GM12878 (cell line): ENCODE measurements around the gene COL5A3. TPM values are rescaled to one million over a fixed set of nuclear protein-coding genes. Genes with fewer than 3 reads are reported as not detected.

Experiments used
- ATAC-seq: fragments of 200-7000 bp; cut with Tn5 transposase; 3 replicates; pipeline ENCODE4 v1.9.1; 2020; ENCODE audit warnings: mild to moderate bottlenecking, moderate library complexity
- BruUV-seq: library from RNA; stranded (reverse); fragments of 400-500 nt; replicated peaks from 2 replicates; lab custom pipeline; 2021; lab: Mats Ljungman, UMichigan
- CTCF ChIA-PET: fragments of 300-600 bp; sonication (Branson Sonifier 250); formaldehyde crosslinking; extraction: SDS; loops from one replicate; lab custom pipeline; 2021; ENCODE audit warnings: inconsistent platforms; lab: Yijun Ruan, JAX
- POLR2A ChIA-PET: fragments of 350-600 bp; formaldehyde crosslinking; extraction: SDS; loops from one replicate; lab custom pipeline; 2021; ENCODE audit warnings: inconsistent platforms; lab: Charles Lee
- RAD21 ChIA-PET: fragments of 300-600 bp; sonication (Branson Sonifier 250); formaldehyde crosslinking; loops from one replicate; lab custom pipeline; 2023; ENCODE audit warnings: antibody characterized with exemption; ENCODE audit not compliant: unreplicated experiment; lab: Charles Lee
- SMC1A ChIA-PET: fragments of 300-600 bp; sonication (Branson Sonifier 250); formaldehyde crosslinking; loops from one replicate; lab custom pipeline; 2023; ENCODE audit not compliant: unreplicated experiment, uncharacterized antibody; lab: Charles Lee
- DNase-seq: peaks from one replicate; pipeline ENCODE4 v3.0.0-alpha.2; 2011; ENCODE audit warnings: low read depth, low spot score
- FAIRE-seq: peaks from 3 replicates; lab custom pipeline; 2011; peaks lifted over from hg19 to GRCh38; lab: Jason Lieb, UNC
- H2AFZ ChIP-seq: 2 replicates; pipeline ENCODE4 v1.6.0; 2011; ENCODE audit warnings: low read depth, low read length, control low read depth; ENCODE audit not compliant: control insufficient read depth
- H3K27ac ChIP-seq: 2 replicates; pipeline ENCODE4 v1.5.1; 2011; ENCODE audit warnings: control low read depth; ENCODE audit not compliant: control insufficient read depth, insufficient read depth
- H3K27me3 ChIP-seq, 2 experiments: replicated peaks in 1 of 2; 2 replicates each; pipeline versions ENCODE4 v1.6.0 to v1.6.1; 2011; ENCODE audit warnings: low read length in 1 of 2; ENCODE audit not compliant: control insufficient read depth in 2 of 2, insufficient read depth in 2 of 2
- H3K36me3 ChIP-seq, 2 experiments: 2 replicates each; pipeline ENCODE4 v1.5.1; 2011; ENCODE audit warnings: low read length in 1 of 2; ENCODE audit not compliant: control insufficient read depth in 2 of 2, insufficient read depth in 2 of 2
- H3K4me1 ChIP-seq: 2 replicates; pipeline ENCODE4 v1.6.1; 2011; ENCODE audit warnings: mild to moderate bottlenecking, low read length, moderate library complexity, mixed read lengths; ENCODE audit not compliant: control insufficient read depth, insufficient read depth
- H3K4me2 ChIP-seq: 2 replicates; pipeline ENCODE4 v1.6.0; 2011; ENCODE audit warnings: control low read depth; ENCODE audit not compliant: control insufficient read depth, insufficient read depth
- H3K4me3 ChIP-seq: fragments of 200-600 bp; sonication (generic); 2 replicates; pipeline ENCODE4 v1.5.1; 2016
- H3K79me2 ChIP-seq: 2 replicates; pipeline ENCODE4 v1.6.0; 2011; ENCODE audit warnings: low read length; ENCODE audit not compliant: control insufficient read depth, insufficient read depth
- H3K9ac ChIP-seq: 2 replicates; pipeline ENCODE4 v1.8.0; 2011; ENCODE audit warnings: low read length, control low read depth, mixed read lengths; ENCODE audit not compliant: control insufficient read depth, insufficient read depth
- H3K9me3 ChIP-seq: replicated peaks from 3 replicates; pipeline ENCODE4 v1.5.1; 2011; ENCODE audit warnings: mild to moderate bottlenecking, low read length; ENCODE audit not compliant: control insufficient read depth, insufficient read depth
- H4K20me1 ChIP-seq: 2 replicates; pipeline ENCODE4 v1.6.0; 2011; ENCODE audit not compliant: control insufficient read depth, insufficient read depth
- BACH1 ChIP-seq: fragments of 450-650 bp; IDR thresholded peaks from 2 replicates; pipeline ENCODE4 v1.6.1; 2017; ENCODE audit warnings: mild to moderate bottlenecking, borderline replicate concordance
- ESRRA ChIP-seq: IDR thresholded peaks from 2 replicates; pipeline ENCODE4 v1.6.1; 2012; ENCODE audit warnings: mild to moderate bottlenecking, low read length, improper control_type of control experiment
- POLR2A ChIP-seq: IDR thresholded peaks from 2 replicates; pipeline ENCODE4 v1.6.1; 2011; ENCODE audit warnings: low read depth, mild to moderate bottlenecking, low read length
- RBBP5 ChIP-seq: fragments of 200-600 bp; sonication (generic); conservative IDR thresholded peaks from 2 replicates; pipeline ENCODE4 v1.6.1; 2016
- RCOR1 ChIP-seq: conservative IDR thresholded peaks from 2 replicates; pipeline ENCODE4 v1.6.1; 2012; ENCODE audit warnings: low read depth, low read length, improper control_type of control experiment
- WGBS: methylation state at CpG from one replicate; pipeline ENCODE4 v1.1.6; 2016; ENCODE audit warnings: low lambda C conversion rate; ENCODE audit not compliant: insufficient replicate concordance, insufficient coverage; ENCODE audit errors: missing lambda C conversion rate; 5-methylcytosine and 5-hydroxymethylcytosine counted together
- in situ Hi-C: fragments of 300-500 bp; cut with MboI; formaldehyde crosslinking; loops from 9 replicates; pipeline ENCODE4 v1.14.3; 2018; ENCODE audit warnings: mixed read lengths
- intact Hi-C: fragments of 100-400 bp; cut with micrococcal nuclease; formaldehyde crosslinking; loops from one replicate; pipeline ENCODE4 v1.14.2; 2022; ENCODE audit not compliant: unreplicated experiment
- polyA plus RNA-seq, 11 experiments: library from polyadenylated mRNA; depleted of rRNA in 4 of 11; unstranded in 6 of 11; stranded (reverse) in 5 of 11; fragments of >200 nt; fragmentation: Nextera tagmentation in 4 of 11; fragmentation: Illumina TruSeq in 1 of 11; extraction: Ambion mirVana in 4 of 11; extraction: Trizol in 1 of 11; gene quantifications; 1 replicate in 1 of 11; 2 replicates in 10 of 11; pipeline versions ENCODE4 v1.2.1 to v1.2.3, GENCODE V29; 2011 to 2016; ENCODE audit warnings: inconsistent platforms in 2 of 11, missing spikeins in 2 of 11, low read depth in 1 of 11
- total RNA-seq, 4 experiments: library from RNA; depleted of rRNA in 3 of 4; stranded (reverse); fragments of >200 nt in 3 of 4; fragmentation: Illumina TruSeq in 1 of 4; extraction: Trizol in 1 of 4; gene quantifications; 2 replicates each; pipeline versions ENCODE4 v1.2.1 to v1.2.3, GENCODE V29; 2013 to 2021
- TF ChIP-seq, protein P1 (sequence below): fragments of 450-650 bp; IDR thresholded peaks from 2 replicates; pipeline ENCODE4 v1.6.1; 2017; ENCODE audit warnings: antibody characterized with exemption, mild to moderate bottlenecking, moderate library complexity
- TF ChIP-seq, protein P2 (sequence below): fragments of 450-650 bp; formaldehyde crosslinking; IDR thresholded peaks from 2 replicates; pipeline ENCODE4 v1.4.0; 2020; ENCODE audit warnings: mild to moderate bottlenecking, moderate library complexity

The COL5A3 gene
- total and polyA plus RNA-seq, 10 of the 15 experiments (the other 5 are each of a cell fraction or from before 2014, with no cell fraction given): under 0.01 to 8.3 (median 0.10) TPM; not detected in 2

DNA sequence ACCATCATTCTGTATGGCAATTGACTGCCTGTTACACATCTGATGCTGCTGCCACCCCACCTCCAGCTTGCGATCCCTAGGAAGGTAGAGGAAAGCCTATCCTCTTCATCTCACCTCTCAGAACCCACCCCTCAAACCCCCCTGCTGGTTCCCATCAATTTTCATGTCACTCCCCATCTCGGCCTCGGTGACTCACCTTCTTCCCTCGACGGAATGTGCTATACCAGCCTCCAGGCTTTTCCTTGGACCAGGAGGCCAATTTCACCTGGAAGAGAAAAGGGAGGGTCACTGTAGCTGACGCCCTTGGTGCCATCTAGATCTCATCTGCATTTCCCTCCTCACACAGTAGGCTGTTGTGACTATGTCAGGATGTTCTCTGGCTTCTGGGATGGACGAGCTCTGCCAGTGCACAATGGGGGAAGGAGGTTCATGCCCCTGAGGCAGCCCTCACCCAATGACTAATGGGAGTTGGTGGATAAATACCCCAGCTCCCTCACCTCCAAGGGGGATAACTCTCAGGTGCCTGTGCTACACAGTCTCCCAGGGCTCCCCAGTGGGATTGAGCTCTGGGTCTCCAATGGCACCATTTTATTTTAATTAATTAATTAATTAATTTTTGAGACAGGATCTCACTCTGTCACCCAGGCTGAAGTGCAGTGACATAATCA is 47.5 kb downstream of the COL5A3 start:
- WGBS: 15% methylated on average over 7 of the region's 7 CpGs
- no peak for FAIRE-seq

More for the DNA sequence above, 47.5 kb downstream of the COL5A3 start:
- H2AFZ ChIP-seq: no peak overlapping the region
- H3K4me3 ChIP-seq: no peak overlapping the region
- no peak for ATAC-seq
- DNase-seq: no peak
- no peaks in the 10 kb centered on the region for H3K36me3 ChIP-seq
- CTCF ChIA-PET: interaction anchor here (1.4 kb wide), 1 partner anchor 38 kb away, joined by 5 read pairs; no protein-coding TSS in a partner anchor
- BruUV-seq: no TSS peak
- H3K9ac ChIP-seq: no peak overlapping the region
- H3K9me3 ChIP-seq: no peaks in the 10 kb centered on the region
- no peaks in the 10 kb centered on the region for H3K79me2 ChIP-seq
- intact Hi-C loops (no loop called here), in situ Hi-C loops (no loop called here)
- no peaks in the 10 kb centered on the region for H4K20me1 ChIP-seq
- H3K27ac ChIP-seq: no peak overlapping the region
- RAD21 ChIA-PET: no interaction called here
- POLR2A ChIA-PET: interaction anchor here (0.6 kb wide), 1 partner anchor 215 kb away, joined by 4 read pairs; no protein-coding TSS in a partner anchor
- no peaks in the 10 kb centered on the region for H3K4me1 ChIP-seq
- no peak overlapping the region for H3K4me2 ChIP-seq
- SMC1A ChIA-PET: no interaction called here
- no peaks in the 10 kb centered on the region for H3K27me3 ChIP-seq
- TF ChIP-seq, protein P1, sequence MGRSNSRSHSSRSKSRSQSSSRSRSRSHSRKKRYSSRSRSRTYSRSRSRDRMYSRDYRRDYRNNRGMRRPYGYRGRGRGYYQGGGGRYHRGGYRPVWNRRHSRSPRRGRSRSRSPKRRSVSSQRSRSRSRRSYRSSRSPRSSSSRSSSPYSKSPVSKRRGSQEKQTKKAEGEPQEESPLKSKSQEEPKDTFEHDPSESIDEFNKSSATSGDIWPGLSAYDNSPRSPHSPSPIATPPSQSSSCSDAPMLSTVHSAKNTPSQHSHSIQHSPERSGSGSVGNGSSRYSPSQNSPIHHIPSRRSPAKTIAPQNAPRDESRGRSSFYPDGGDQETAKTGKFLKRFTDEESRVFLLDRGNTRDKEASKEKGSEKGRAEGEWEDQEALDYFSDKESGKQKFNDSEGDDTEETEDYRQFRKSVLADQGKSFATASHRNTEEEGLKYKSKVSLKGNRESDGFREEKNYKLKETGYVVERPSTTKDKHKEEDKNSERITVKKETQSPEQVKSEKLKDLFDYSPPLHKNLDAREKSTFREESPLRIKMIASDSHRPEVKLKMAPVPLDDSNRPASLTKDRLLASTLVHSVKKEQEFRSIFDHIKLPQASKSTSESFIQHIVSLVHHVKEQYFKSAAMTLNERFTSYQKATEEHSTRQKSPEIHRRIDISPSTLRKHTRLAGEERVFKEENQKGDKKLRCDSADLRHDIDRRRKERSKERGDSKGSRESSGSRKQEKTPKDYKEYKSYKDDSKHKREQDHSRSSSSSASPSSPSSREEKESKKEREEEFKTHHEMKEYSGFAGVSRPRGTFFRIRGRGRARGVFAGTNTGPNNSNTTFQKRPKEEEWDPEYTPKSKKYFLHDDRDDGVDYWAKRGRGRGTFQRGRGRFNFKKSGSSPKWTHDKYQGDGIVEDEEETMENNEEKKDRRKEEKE: no peak
- TF ChIP-seq POLR2A (no peak), ESRRA (no peak), RCOR1 (no peak), BACH1 (no peak), RBBP5 (no peak)
- TF ChIP-seq, protein P2, sequence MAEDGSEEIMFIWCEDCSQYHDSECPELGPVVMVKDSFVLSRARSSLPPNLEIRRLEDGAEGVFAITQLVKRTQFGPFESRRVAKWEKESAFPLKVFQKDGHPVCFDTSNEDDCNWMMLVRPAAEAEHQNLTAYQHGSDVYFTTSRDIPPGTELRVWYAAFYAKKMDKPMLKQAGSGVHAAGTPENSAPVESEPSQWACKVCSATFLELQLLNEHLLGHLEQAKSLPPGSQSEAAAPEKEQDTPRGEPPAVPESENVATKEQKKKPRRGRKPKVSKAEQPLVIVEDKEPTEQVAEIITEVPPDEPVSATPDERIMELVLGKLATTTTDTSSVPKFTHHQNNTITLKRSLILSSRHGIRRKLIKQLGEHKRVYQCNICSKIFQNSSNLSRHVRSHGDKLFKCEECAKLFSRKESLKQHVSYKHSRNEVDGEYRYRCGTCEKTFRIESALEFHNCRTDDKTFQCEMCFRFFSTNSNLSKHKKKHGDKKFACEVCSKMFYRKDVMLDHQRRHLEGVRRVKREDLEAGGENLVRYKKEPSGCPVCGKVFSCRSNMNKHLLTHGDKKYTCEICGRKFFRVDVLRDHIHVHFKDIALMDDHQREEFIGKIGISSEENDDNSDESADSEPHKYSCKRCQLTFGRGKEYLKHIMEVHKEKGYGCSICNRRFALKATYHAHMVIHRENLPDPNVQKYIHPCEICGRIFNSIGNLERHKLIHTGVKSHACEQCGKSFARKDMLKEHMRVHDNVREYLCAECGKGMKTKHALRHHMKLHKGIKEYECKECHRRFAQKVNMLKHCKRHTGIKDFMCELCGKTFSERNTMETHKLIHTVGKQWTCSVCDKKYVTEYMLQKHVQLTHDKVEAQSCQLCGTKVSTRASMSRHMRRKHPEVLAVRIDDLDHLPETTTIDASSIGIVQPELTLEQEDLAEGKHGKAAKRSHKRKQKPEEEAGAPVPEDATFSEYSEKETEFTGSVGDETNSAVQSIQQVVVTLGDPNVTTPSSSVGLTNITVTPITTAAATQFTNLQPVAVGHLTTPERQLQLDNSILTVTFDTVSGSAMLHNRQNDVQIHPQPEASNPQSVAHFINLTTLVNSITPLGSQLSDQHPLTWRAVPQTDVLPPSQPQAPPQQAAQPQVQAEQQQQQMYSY (CRISPR knock-in tag): no peak
